GM19328 (cell line): ENCODE results near the gene DIMT1.

Experiments
- ATAC-seq: cut with Tn5 transposase; IDR thresholded peaks from one replicate; pipeline ENCODE4 v1.9.1; 2021; ENCODE audit warnings: mild to moderate bottlenecking, moderate library complexity; ENCODE audit not compliant: unreplicated experiment

DIMT1 gene

GRCh38 chr5:62403411-62404250, at the start of gene DIMT1:
Gene DIMT1, minus strand, starts transcription at chr5:62403905. Its CDS starts 133 bp downstream, at chr5:62403772.
- ATAC-seq = peak; percentile 95

- ATAC-seq = no peak
These were observed 46.6 kb upstream of the DIMT1 start for GRCh38 chr5:62450259-62450658.

GRCh38 chr5:62448528-62448927, 44.8 kb upstream of the DIMT1 start:
- no peak for ATAC-seq

- no peak for ATAC-seq
These were observed 28.9 kb upstream of the DIMT1 start for GRCh38 chr5:62432621-62433064.

GRCh38 chr5:62431735-62432620, 28.3 kb upstream of the DIMT1 start:
- no peak for ATAC-seq

- no peak for ATAC-seq
These were observed 21.1 kb upstream of the DIMT1 start for GRCh38 chr5:62424763-62425162.

GRCh38 chr5:62421414-62421813, 17.7 kb upstream of the DIMT1 start:
- ATAC-seq = no peak

GRCh38 chr5:62419609-62420008, 15.9 kb upstream of the DIMT1 start:
- no peak for ATAC-seq

GRCh38 chr5:62418462-62419076, 14.9 kb upstream of the DIMT1 start:
- ATAC-seq = no peak

- no peak for ATAC-seq
These were observed 10.0 kb upstream of the DIMT1 start for GRCh38 chr5:62413711-62414110.

GRCh38 chr5:62412549-62413329, 9.0 kb upstream of the DIMT1 start, which contains the start of gene IPO11:
Gene IPO11, plus strand, starts transcription at chr5:62412763. Its CDS starts 24,517 bp downstream, at chr5:62437280.
- peak; percentile 96 for ATAC-seq

GRCh38 chr5:62395210-62395950, 8.3 kb downstream of the DIMT1 start:
- no peak for ATAC-seq

- no peak for ATAC-seq
These were observed 16.9 kb downstream of the DIMT1 start for GRCh38 chr5:62386824-62387223.

- no peak for ATAC-seq
These were observed 17.8 kb downstream of the DIMT1 start for GRCh38 chr5:62385816-62386400.

- no peak for ATAC-seq
These were observed 18.6 kb downstream of the DIMT1 start for GRCh38 chr5:62385131-62385530.

GRCh38 chr5:62376064-62376463, 27.6 kb downstream of the DIMT1 start:
- ATAC-seq = no peak

- ATAC-seq = no peak
These were observed 28.1 kb downstream of the DIMT1 start for GRCh38 chr5:62375627-62376026.

- no peak for ATAC-seq
These were observed 29.6 kb downstream of the DIMT1 start for GRCh38 chr5:62374090-62374489.

GRCh38 chr5:62373382-62373781, 30.3 kb downstream of the DIMT1 start:
- ATAC-seq = no peak
